Cerebellar nuclear complex (tissue), 1 donor: ENCODE results near the gene GFOD1.
"Not testable (repeated sequence)": the region's sequence is repeated elsewhere in the genome, so short reads cannot be mapped to it uniquely, and the experiment has no call there.

Experiments used
- DNase-seq, 2 experiments: peaks; one replicate each; lab custom pipeline; 2025; lab: John Stamatoyannopoulos, UW

Gene GFOD1

GRCh38 chr6:13404892-13405254, 82.5 kb downstream of the GFOD1 start:
- no peak for DNase-seq

GRCh38 chr6:13404228-13404891, 83.0 kb downstream of the GFOD1 start:
- DNase-seq = no peak

GRCh38 chr6:13402711-13403110, 84.7 kb downstream of the GFOD1 start:
- DNase-seq = no peak

GRCh38 chr6:13400772-13401171, 86.6 kb downstream of the GFOD1 start:
- no peak for DNase-seq

- peak in 1 of 2 experiments; percentile 26 for DNase-seq
These were observed 88.9 kb downstream of the GFOD1 start for GRCh38 chr6:13398421-13398994.

GRCh38 chr6:13398069-13398381, 89.4 kb downstream of the GFOD1 start:
- no peak for DNase-seq

GRCh38 chr6:13397359-13398068, 89.9 kb downstream of the GFOD1 start:
- DNase-seq = peak; percentile 76 to 88

GRCh38 chr6:13396241-13396792, 91.1 kb downstream of the GFOD1 start:
- DNase-seq = peak in 1 of 2 experiments; percentile 34

- DNase-seq = no peak
These were observed 91.8 kb downstream of the GFOD1 start for GRCh38 chr6:13395272-13396237.

GRCh38 chr6:13392462-13392861, 94.9 kb downstream of the GFOD1 start:
- DNase-seq = no peak

GRCh38 chr6:13391537-13391936, 95.9 kb downstream of the GFOD1 start:
- no peak for DNase-seq

GRCh38 chr6:13390658-13391057, 96.7 kb downstream of the GFOD1 start:
- DNase-seq = no peak

- not testable (repeated sequence) for DNase-seq
These were observed 98.2 kb downstream of the GFOD1 start for GRCh38 chr6:13389237-13389636.

GRCh38 chr6:13388769-13389168, 98.6 kb downstream of the GFOD1 start:
- DNase-seq = not testable (repeated sequence)

- DNase-seq = peak in 1 of 2 experiments; percentile 44
These were observed 102.4 kb downstream of the GFOD1 start for GRCh38 chr6:13384966-13385365.

GRCh38 chr6:13384506-13384905, 102.9 kb downstream of the GFOD1 start:
- no peak for DNase-seq

GRCh38 chr6:13383328-13384163, 103.9 kb downstream of the GFOD1 start:
- DNase-seq = no peak

- no peak for DNase-seq
These were observed 106.6 kb downstream of the GFOD1 start for GRCh38 chr6:13380761-13381160.

GRCh38 chr6:13378669-13379590, 108.5 kb downstream of the GFOD1 start:
- DNase-seq = no peak
